Upper lobe of right lung (tissue), 1 donor: ENCODE measurements around the gene SS18L1. TPM values are rescaled to one million over a fixed set of nuclear protein-coding genes. Genes with fewer than 3 reads are reported as not detected.

Experiments
- ATAC-seq: fragments of 200-7000 bp; cut with Tn5 transposase; one replicate; pipeline ENCODE4 v1.9.1; 2020; ENCODE audit warnings: mild to moderate bottlenecking, moderate library complexity
- DNase-seq: peaks from one replicate; pipeline ENCODE4 v3.0.0-alpha.2; 2020
- H3K27ac ChIP-seq: fragments of 200-600 bp; one replicate; pipeline ENCODE4 v1.8.0; 2022
- H3K27me3 ChIP-seq: fragments of 200-600 bp; one replicate; pipeline ENCODE4 v1.8.0; 2022; ENCODE audit warnings: mild to moderate bottlenecking
- H3K36me3 ChIP-seq: fragments of 200-600 bp; one replicate; pipeline ENCODE4 v1.8.0; 2022
- H3K4me1 ChIP-seq: fragments of 200-600 bp; one replicate; pipeline ENCODE4 v1.8.0; 2022
- H3K4me3 ChIP-seq: fragments of 200-600 bp; one replicate; pipeline ENCODE4 v1.8.0; 2022; ENCODE audit warnings: mild to moderate bottlenecking
- H3K9me3 ChIP-seq: fragments of 200-600 bp; one replicate; pipeline ENCODE4 v1.8.0; 2022
- intact Hi-C: fragments of 100-400 bp; cut with DNase I; formaldehyde crosslinking; loops from one replicate; pipeline ENCODE4 v1.11.0; 2022
- total RNA-seq: library from RNA; stranded (reverse); fragmentation: NEBNext Ultra II Directional; extraction: Animal tissue kit (Norgen Biotek cat#: 25700); gene quantifications from one replicate; pipeline ENCODE4 v1.2.1, GENCODE V29; 2021
- TF ChIP-seq, protein P1 (sequence below): fragments of 200-600 bp; IDR thresholded peaks from one replicate; pipeline ENCODE4 v1.8.0; 2022; ENCODE audit warnings: antibody characterized with exemption
- donor health status: DM: no; HTN: yes; CAD: no; lungs with severe emphysema.

SS18L1 gene
- total RNA-seq, 1 donor from 2014 or later: 12.6 TPM

DNA sequence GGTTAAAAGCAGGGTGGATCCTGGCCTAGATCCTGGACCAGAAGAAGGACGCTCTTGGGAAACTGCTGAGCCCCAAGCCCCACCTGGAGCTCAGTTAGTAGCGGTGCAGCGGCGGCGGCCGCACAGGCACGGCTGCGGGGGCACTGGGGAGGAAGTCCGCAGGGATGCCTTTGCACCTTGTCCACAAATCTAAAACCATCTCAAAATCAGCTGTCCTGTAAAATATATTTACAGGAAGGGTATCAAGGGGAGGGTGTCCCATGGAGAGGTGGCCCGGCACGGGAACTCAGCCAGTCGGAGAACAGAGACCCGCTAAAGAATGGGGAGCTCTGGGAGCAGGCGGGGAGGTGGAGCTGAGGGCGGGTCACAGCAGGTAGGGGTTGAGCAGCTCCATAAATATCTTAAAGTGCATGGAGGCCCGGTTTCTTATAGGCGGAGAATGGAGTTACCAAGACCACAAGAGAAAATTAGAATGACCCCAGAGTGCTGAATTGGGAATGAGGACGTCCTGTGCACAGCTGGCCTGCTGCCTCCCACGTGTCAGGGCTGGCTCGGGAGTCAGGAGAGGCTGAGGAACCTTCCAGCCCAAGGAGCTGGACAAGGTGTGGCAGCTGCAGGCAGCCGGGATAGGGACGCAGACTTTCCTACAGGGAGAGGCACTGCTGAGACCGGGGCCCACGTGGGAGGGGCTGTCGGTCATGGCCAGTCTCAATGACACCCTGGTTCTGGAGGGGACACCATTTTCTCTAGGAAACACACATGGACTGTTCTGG lies 47.3 kb downstream of the SS18L1 start:
- intact Hi-C loops: no loop called here
- peaks cover 32% of the 10 kb centered on the region for H3K36me3 ChIP-seq
- H3K4me3 ChIP-seq: no peak overlapping the region
- no peaks in the 10 kb centered on the region for H3K27me3 ChIP-seq
- DNase-seq: no peak
- H3K9me3 ChIP-seq: no peaks in the 10 kb centered on the region
- ATAC-seq: no peak
- peaks cover 13% of the 10 kb centered on the region for H3K4me1 ChIP-seq
- H3K27ac ChIP-seq: no peak overlapping the region
- TF ChIP-seq, protein P1, sequence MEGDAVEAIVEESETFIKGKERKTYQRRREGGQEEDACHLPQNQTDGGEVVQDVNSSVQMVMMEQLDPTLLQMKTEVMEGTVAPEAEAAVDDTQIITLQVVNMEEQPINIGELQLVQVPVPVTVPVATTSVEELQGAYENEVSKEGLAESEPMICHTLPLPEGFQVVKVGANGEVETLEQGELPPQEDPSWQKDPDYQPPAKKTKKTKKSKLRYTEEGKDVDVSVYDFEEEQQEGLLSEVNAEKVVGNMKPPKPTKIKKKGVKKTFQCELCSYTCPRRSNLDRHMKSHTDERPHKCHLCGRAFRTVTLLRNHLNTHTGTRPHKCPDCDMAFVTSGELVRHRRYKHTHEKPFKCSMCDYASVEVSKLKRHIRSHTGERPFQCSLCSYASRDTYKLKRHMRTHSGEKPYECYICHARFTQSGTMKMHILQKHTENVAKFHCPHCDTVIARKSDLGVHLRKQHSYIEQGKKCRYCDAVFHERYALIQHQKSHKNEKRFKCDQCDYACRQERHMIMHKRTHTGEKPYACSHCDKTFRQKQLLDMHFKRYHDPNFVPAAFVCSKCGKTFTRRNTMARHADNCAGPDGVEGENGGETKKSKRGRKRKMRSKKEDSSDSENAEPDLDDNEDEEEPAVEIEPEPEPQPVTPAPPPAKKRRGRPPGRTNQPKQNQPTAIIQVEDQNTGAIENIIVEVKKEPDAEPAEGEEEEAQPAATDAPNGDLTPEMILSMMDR: no peak

GRCh38 chr20:62191781-62192559 lies 48.4 kb downstream of the SS18L1 start:
- intact Hi-C loops: no loop called here
- ATAC-seq: no peak
- no peak overlapping the region for H3K4me3 ChIP-seq
- H3K27me3 ChIP-seq: no peaks in the 10 kb centered on the region
- H3K4me1 ChIP-seq: peaks cover 9% of the 10 kb centered on the region
- no peak overlapping the region for H3K27ac ChIP-seq
- TF ChIP-seq, protein P1: no peak
- DNase-seq: no peak
- peaks cover 42% of the 10 kb centered on the region for H3K36me3 ChIP-seq
- H3K9me3 ChIP-seq: no peaks in the 10 kb centered on the region

DNA sequence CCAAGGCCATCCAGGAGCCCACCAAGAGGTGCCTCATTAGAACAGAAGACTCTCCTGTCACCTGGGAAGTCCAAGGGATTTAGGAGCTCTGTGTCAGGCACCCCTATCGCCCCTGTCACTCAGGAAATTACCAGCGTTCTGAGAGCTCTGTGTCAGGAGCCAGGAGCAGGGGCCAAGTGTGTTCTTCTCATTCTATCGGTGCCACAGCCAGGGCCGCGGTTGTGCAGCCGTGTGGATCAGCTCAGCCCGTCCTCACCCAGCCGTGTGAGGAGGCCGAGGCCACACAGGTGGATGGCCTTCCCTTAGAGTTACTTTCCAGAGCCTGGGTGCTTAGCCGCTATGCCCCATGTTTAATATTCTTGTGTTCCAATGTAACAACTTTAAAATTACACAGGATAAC lies 49.1 kb downstream of the SS18L1 start:
- H3K4me3 ChIP-seq: no peak overlapping the region
- TF ChIP-seq, protein P1: no peak
- ATAC-seq (no peak), DNase-seq (no peak)
- H3K9me3 ChIP-seq: no peaks in the 10 kb centered on the region
- H3K36me3 ChIP-seq: peaks cover 48% of the 10 kb centered on the region
- intact Hi-C loops: no loop called here
- H3K4me1 ChIP-seq: peaks cover 4% of the 10 kb centered on the region
- no peaks in the 10 kb centered on the region for H3K27me3 ChIP-seq
- no peak overlapping the region for H3K27ac ChIP-seq

GRCh38 chr20:62193079-62194025 lies 49.8 kb downstream of the SS18L1 start:
- H3K4me3 ChIP-seq: no peak overlapping the region
- H3K27me3 ChIP-seq: no peaks in the 10 kb centered on the region
- peaks cover 55% of the 10 kb centered on the region for H3K36me3 ChIP-seq
- ATAC-seq (no peak), DNase-seq (no peak)
- no peaks in the 10 kb centered on the region for H3K4me1 ChIP-seq
- no peak overlapping the region for H3K27ac ChIP-seq
- intact Hi-C loops: no loop called here
- no peaks in the 10 kb centered on the region for H3K9me3 ChIP-seq
- TF ChIP-seq, protein P1: no peak

- intact Hi-C loops: no loop called here
- Histone ChIP-seq H3K4me1 (no peaks in the 10 kb centered on the region), H3K4me3 (no peak overlapping the region), H3K27ac (no peak overlapping the region), H3K36me3 (peaks cover 60% of the 10 kb centered on the region), H3K9me3 (no peaks in the 10 kb centered on the region), H3K27me3 (no peaks in the 10 kb centered on the region)
- TF ChIP-seq, protein P1: no peak
- no peak for ATAC-seq
- DNase-seq: no peak
Observed at GRCh38 chr20:62195075-62195405, 51.5 kb downstream of the SS18L1 start.
